HG02763 (cell line): ENCODE results near the gene FGF22.
"Not testable (repeated sequence)": the region's sequence is repeated elsewhere in the genome, so short reads cannot be mapped to it uniquely, and the experiment has no call there.

Source experiments
- ATAC-seq: cut with Tn5 transposase; IDR thresholded peaks from one replicate; pipeline ENCODE4 v1.9.1; 2021; ENCODE audit warnings: mild to moderate bottlenecking, moderate library complexity; ENCODE audit not compliant: unreplicated experiment

The FGF22 gene

GRCh38 chr19:620166-620862 lies 19.4 kb upstream of the FGF22 start:
- ATAC-seq = no peak

- ATAC-seq = not testable (repeated sequence)
Observed at GRCh38 chr19:621191-621590, 18.5 kb upstream of the FGF22 start.

GRCh38 chr19:621819-622218 lies 17.9 kb upstream of the FGF22 start:
- no peak for ATAC-seq

DNA sequence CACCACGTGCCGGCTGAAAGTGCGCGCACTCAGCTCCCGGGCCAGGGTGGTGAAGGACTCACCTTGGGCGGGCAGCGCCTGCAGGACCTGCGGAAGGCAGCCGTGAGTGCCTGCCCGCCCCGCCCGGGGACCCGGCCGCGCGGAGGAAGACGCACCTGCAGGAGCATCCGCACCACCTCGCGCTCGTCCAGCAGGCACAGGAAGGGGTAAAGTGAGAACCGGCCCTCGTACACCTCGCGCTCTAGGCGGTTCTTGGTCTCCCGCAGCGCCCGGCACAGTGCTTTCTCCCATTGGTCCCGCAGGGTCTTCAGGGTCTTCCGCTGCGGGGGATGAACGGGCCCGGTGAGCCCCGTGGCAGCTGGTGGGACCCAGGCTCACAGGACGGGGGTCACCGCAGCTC lies 17.0 kb upstream of the FGF22 start:
- ATAC-seq = no peak

DNA sequence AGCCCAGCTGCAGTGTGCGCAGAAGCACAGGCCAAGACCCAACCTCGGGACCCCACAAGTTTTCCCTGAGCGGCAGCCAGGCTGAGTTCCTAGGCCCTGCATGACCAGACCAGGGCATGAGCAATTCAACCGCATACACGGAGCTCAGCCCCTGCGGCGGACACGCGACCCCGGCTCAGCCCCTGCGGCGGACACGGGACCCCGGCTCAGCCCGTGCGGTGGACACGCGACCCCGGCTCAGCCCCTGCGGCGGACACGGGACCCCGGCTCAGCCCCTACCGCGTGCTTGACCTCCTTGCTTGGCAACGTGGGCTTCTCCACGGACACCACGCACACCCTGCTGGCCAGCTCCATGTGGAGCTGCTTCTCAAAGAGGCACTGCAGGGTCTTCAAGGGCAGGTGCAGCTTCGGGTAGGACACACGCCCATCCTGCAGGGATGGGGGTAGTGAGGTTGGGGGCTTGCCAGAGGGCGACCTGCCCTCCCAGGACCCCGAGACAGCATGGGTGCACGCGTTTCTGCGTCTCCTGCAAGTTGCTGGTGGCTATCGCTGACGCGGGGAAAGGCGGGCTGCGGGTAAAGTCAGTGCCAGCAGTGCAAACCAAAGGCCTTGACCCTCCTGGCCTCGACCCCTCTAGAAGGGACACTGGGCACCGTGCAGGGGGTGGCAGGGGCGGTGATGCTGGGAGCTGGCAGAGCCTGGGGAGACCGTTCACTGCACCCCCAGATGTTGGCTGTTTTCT lies 16.3 kb upstream of the FGF22 start:
- no peak for ATAC-seq

- ATAC-seq = no peak
Observed at GRCh38 chr19:623974-624373, 15.7 kb upstream of the FGF22 start.

DNA sequence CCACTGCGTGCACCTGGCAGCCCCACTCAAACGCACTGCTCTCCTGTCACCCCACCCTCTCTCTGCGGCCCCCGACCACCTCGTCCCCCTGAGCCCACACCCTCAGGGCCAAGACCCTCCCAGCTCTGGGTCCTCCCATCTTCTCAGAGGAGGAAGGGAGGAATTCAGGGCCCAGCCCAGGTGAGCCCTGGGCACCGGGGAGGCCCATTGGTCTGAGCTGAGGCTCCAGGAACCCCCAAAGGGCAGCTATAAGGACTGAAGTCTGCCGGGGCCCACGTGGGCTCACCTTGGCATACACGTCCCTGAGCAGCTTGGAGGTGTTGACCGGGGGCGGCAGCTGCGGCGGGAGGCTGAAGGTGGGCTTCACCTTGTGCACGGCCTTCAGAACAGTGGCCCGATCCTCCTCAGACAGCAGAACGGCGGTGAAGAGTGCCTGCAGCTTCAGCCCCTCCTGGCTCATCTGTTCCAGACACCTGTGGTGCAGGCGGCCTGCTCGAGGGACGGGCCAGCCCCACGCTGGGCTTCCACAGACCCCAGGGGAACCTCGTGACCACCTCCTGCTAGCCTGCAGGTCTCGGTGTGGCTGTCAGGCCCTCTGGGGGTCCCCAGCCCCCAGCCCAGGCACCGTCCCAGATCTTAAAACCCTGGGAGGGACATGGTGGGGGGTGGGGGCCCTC lies 15.1 kb upstream of the FGF22 start:
- no peak for ATAC-seq

- ATAC-seq = no peak
Observed at GRCh38 chr19:625257-625656, 14.4 kb upstream of the FGF22 start.

- not testable (repeated sequence) for ATAC-seq
Observed at GRCh38 chr19:626566-626965, 13.1 kb upstream of the FGF22 start.

DNA sequence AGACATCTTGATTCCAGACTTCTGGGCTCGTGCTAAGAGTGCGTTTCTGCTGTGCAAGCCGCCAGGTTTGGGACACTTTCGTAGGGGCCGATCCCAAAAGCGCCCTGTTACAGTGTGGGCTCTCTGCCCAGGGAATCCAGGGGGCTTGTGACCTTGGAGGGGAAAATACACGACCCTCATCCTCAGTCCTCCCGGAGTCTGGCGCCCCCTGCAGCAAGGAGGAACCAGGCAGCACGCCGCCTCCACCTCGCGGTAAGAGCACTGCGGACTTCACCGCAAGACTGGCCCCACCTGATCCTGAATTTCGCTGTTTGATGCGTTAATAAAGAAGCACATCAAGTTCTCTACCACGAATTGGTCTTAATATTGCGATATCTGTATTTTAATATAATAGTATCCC lies 11.5 kb upstream of the FGF22 start:
- no peak for ATAC-seq

DNA sequence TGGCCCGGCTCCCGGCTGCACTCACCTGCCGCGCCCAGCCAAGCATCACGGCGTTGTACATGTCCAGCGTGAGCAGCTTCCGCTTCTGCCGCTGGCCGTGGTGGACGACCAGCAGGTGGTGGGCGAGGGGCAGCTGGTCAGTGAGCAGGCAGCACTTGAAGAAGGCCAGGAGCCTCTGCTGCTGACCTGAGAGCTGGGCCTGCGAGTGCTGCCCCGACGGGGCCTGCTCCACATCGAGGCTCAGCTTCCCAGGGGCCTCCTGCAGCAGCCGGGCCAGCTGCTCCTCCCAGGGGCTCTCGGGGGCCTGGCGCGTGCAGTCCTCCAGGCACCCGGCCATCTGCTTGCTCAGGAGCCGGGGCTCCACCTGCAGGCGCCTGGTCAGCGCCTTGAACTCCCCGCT lies 10.2 kb upstream of the FGF22 start:
- ATAC-seq = not testable (repeated sequence)

DNA sequence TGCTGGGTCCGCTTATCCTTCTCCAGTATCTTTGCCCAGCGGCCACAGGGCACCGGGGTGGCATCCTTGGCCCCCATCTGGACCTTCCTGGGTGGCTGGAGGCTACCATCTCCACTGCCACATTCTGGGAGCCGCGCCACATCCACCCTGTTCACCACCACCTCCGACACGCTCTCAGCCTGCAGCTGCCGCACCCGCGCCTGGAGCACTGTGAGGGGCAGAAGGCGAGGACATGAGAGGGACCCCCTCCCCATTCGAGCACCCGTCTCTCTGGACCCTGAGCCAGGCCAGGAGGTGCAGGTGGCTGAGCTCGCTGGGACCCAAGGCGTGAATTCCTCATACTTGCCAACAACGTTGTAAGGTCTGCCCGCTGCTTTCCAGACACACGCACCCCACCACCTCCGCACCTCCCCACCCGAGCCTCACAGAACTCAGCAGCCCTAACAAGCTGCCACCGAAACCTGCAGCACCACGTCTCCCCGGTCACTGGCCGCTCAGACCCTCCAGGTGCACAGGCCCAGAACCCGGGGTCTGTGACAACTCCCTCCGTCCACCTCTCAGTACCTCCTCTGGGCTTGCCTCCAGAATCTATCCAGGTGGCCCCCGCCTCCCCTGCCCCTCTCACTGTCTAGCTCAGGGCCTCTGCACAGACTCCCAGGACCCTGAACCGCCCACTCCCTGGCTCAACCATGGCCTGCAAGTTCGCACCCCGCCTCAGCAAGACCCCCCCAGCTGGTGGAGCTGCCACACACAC lies 9.5 kb upstream of the FGF22 start:
- no peak for ATAC-seq

DNA sequence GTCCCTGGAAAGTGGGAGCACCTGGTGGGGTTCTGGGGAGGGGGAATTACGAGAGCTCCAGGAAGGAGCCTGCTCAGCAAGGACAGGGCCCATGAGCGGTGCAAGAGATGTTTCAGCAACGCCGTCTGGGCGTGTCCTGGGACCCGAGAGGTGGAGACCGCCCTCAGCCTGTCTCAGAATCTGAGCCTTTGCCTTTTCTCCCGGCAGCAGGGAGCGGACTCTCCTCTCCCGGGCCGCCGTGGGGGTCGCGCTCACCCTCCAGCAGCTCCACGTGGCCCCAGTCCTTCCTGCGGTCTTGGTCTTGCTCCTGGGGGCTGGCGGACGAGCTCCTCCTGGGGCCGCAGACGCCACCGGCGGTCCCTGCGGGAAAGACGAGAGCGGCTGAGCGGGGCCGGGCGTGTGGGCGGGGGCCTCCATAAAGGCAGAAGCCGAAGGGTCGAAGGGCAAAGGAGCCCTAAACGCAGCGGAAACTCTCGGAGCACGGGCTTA lies 7.1 kb upstream of the FGF22 start:
- peak; percentile 17 for ATAC-seq

GRCh38 chr19:633068-633785 lies 6.5 kb upstream of the FGF22 start, which contains the start of gene POLRMT:
Gene POLRMT (minus strand): TSS chr19:633537. CDS start chr19:633512, 25 bp downstream.
- peak; percentile 85 for ATAC-seq

- ATAC-seq = no peak
Observed at GRCh38 chr19:633786-634639, 5.7 kb upstream of the FGF22 start.

GRCh38 chr19:634975-635652 lies 4.6 kb upstream of the FGF22 start:
- ATAC-seq = no peak

GRCh38 chr19:638906-639252 lies 800 bp upstream of the FGF22 start:
- no peak for ATAC-seq

DNA sequence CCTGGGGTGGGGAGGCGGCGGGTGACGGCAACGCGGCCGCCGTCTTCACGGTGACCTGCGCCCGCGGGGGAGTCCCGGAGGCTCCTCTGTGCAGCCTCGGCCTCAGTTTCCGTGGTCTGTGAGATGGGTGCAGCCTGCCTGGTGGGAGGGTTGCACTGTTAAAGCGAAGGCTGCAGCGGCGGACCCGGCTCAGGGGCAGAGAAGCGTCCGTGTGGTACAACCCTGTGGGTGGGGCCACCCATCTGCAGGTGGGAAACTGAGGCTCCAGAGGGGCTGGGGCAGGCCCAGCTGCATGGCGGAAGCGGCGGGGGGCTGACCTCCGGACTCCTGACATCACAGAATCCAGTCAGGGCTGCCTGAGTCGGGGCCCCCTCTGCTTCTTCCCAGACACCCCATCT lies 481 bp downstream of the FGF22 start:
- ATAC-seq = no peak

DNA sequence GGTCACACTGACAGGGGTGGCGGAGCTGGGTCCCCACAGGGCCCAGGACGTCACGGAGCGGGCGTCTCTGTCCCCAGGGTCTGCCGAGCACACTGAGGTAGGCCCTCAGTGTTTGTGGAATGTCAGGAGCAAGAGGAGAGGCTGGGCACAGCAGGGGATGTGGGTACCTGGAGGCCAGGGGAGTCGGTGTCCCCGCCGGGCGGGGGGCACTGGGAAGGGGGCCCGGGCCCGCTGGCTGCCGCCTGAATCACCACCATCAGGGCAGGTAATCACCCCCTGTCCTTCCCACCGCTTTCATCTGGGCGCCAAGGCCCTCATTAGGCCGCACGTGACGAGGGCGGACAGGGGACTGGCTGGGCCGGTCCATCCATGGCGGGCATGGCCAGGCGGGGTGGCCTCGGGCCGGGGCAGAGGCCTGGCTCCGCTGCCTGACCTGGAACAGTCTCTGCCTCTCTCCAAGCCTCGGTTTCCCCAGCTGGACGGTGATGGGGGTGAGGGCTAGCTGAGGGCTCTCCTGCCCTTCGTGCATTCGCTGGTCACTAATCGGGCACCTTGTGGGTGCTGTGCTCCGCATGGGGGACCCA lies 1.0 kb downstream of the FGF22 start:
- ATAC-seq = no peak
